Stomach smooth muscle (tissue), 2 donors: ENCODE data around the gene LCK.

Source experiments
- H3K27ac ChIP-seq: one replicate; pipeline ENCODE4 v1.7.0; 2013; ENCODE audit warnings: mild to moderate bottlenecking, low read length, inconsistent platforms
- H3K27me3 ChIP-seq, 2 donors: one replicate each; pipeline ENCODE4 v1.7.0; 2013; ENCODE audit warnings: low read length in 2 of 2; ENCODE audit not compliant: insufficient read depth in 2 of 2, control insufficient read depth in 1 of 2
- H3K36me3 ChIP-seq, 2 donors: one replicate each; pipeline ENCODE4 v1.7.0; 2013; ENCODE audit warnings: low read length in 2 of 2; ENCODE audit not compliant: control insufficient read depth in 2 of 2, insufficient read depth in 2 of 2
- H3K4me1 ChIP-seq: one replicate; pipeline ENCODE4 v1.7.0; 2013; ENCODE audit warnings: low read length; ENCODE audit not compliant: control insufficient read depth, insufficient read depth
- H3K4me3 ChIP-seq, 2 donors: one replicate each; pipeline ENCODE4 v1.7.0; 2013; ENCODE audit warnings: low read length in 2 of 2
- H3K9ac ChIP-seq, 2 donors: one replicate each; pipeline ENCODE4 v1.7.0; 2013; ENCODE audit warnings: low read length in 2 of 2, mild to moderate bottlenecking in 1 of 2
- H3K9me3 ChIP-seq, 2 donors: one replicate each; pipeline ENCODE4 v1.7.0; 2013; ENCODE audit warnings: low read length in 2 of 2; ENCODE audit not compliant: control insufficient read depth in 2 of 2
- donor health status: healthy.
- donor health status: Pancreatic carcinoma.

The LCK gene

DNA sequence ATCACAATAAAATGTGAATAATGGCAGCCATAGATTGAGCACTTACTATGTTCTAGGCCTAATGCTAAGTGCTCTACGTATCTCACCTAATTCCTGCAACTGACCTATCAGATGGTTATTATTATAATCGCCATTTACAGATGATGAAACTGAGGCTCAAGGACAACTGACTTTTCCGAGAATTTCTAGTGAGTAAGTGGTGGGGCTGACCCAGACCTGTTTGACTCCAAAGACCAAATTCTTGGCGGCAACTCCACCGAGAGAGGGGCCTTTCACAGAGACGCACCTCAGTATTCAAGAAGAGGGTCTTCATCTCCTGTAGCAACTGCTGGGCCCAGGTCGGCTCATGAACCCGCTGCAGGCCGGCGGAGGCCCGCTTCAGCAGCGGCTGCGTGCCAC lies 29.5 kb upstream of the LCK start:
- no peaks in the 10 kb centered on the region for H3K9me3 ChIP-seq
- H3K27ac ChIP-seq, result peak overlapping the region; percentile 94
- H3K4me3 ChIP-seq, result peak overlapping the region; percentile 85 to 97
- H3K9ac ChIP-seq, result peak overlapping the region; percentile 95 to 100
- H3K27me3 ChIP-seq, result no peaks in the 10 kb centered on the region
- peaks cover 21 to 29% of the 10 kb centered on the region in 2 donors for H3K36me3 ChIP-seq
- H3K4me1 ChIP-seq, result peaks cover 30% of the 10 kb centered on the region

DNA sequence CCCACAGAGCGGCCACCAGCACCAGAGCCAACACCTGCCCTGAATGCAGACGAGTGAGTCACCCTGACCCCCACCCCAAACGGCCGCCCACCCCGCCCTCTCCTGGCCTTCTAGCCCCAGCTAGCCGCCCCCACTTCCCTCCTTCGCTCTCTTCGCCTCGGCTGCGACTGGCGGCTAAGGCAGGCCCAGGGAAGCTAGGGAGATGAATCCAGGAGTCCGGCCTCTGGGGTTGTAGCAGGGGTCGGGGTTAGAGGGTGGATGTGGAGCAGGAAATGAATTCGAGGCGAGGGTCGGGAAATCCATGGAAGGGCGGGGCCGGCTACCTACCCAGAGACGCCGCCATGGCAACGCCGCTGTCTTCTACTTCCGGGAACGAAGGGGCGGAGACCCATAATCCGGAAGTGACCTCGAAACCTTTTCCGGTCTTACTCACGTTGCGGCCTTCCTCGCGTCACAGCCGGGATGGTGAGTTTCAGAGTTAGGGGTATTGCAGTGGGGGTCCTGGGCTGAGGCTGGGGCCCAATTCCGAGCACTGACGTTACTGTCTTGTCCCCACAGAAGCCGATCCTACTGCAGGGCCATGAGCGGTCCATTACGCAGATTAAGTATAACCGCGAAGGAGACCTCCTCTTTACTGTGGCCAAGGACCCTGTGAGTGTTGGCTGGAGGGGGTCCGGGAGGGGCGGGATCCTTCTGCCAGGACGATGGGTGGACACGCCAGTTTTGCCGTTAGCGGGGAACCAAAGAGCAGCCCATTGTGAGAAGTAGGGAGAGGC lies 28.9 kb upstream of the LCK start, which contains the start of the genes EIF3I and TMEM234:
Gene EIF3I, plus strand, starts transcription at position 428 of the 776 bp plus-strand sequence. Its CDS starts 35 bp downstream, at position 463.
Gene TMEM234, minus strand, starts transcription at position 374 of the 776 bp plus-strand sequence. Its CDS starts 31 bp downstream, at position 343.
- H3K36me3 ChIP-seq, result peaks cover 15 to 25% of the 10 kb centered on the region in 2 donors
- no peaks in the 10 kb centered on the region for H3K27me3 ChIP-seq
- peak within 1 kb of the TSS; percentile 95 to 100 for H3K9ac ChIP-seq

DNA sequence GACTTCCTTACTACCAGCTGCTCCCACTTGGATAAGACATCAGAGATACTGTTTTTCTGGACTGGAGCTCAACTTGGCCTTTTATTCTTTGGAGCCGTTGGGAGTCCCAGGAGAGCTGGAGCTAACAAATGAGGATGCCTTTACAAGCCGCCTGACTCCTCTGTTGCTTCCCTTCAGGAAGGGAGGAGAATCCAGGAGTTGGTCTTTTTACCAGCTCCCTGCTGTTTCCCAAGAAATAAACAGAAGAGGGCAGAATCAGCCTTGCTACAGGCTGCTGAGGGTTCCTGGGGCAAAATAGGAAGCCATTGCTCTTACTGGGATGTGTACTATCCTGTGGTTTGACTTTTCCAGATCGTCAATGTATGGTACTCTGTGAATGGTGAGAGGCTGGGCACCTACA lies 27.4 kb upstream of the LCK start:
- Histone ChIP-seq H3K4me1 (peaks cover 30% of the 10 kb centered on the region), H3K36me3 (peaks cover 26 to 32% of the 10 kb centered on the region in 2 donors), H3K4me3 (peak overlapping the region in 1 of 2 donors; percentile 97), H3K27me3 (no peaks in the 10 kb centered on the region), H3K9ac (peak overlapping the region; percentile 8 to 42), H3K27ac (no peak overlapping the region), H3K9me3 (no peaks in the 10 kb centered on the region)

More for the DNA sequence above, 28.9 kb upstream of the LCK start, which contains the start of the genes EIF3I and TMEM234:
- Histone ChIP-seq H3K9me3 (no peaks in the 10 kb centered on the region), H3K4me1 (peaks cover 30% of the 10 kb centered on the region), H3K27ac (peak within 1 kb of the TSS; percentile 94), H3K4me3 (peak within 1 kb of the TSS; percentile 85 to 97)

DNA sequence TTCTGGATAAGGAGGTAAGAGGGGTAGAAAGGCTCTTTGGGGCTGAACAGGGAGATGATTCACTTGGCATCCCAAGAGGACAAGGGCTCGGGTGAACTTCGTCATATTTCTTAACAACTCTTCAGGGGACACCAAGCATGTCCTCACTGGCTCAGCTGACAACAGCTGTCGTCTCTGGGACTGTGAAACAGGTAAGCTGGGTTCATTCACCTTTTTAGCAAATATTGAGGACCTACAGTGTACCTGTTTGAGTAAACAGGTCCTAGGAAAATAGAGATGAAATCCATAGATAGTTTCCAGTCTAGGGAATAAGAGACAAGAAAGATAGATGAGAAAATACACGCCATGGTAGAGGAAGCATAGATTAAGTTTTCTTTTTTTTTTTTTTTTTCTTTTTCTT lies 26.8 kb upstream of the LCK start:
- H3K27me3 ChIP-seq, result no peaks in the 10 kb centered on the region
- peaks cover 30% of the 10 kb centered on the region for H3K4me1 ChIP-seq
- H3K9me3 ChIP-seq, result no peaks in the 10 kb centered on the region
- H3K9ac ChIP-seq, result peak overlapping the region; percentile 8 to 29
- no peak overlapping the region for H3K27ac ChIP-seq
- H3K4me3 ChIP-seq, result no peak overlapping the region
- H3K36me3 ChIP-seq, result peaks cover 31 to 35% of the 10 kb centered on the region in 2 donors

DNA sequence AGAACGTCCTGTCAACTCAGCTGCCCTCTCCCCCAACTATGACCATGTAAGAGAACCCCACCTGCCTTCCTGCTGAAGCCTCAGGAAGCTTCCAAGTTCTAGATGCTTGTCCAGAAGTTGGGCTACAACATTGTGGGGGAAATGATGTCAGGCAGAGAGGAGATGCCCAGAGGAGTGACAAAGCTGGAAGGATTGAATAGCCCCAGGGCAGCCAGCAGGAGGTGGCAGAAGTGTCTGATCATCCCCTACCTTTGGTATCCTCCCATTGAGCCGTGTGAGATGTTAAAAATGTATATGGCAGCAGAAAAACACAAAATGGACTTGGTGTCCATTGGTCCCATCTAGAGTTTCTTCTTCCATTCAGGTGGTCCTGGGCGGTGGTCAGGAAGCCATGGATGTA lies 22.3 kb upstream of the LCK start:
- peaks cover 8% of the 10 kb centered on the region for H3K4me1 ChIP-seq
- H3K27me3 ChIP-seq, result no peaks in the 10 kb centered on the region
- H3K9me3 ChIP-seq, result no peaks in the 10 kb centered on the region
- peaks cover 42 to 45% of the 10 kb centered on the region in 2 donors for H3K36me3 ChIP-seq
- H3K27ac ChIP-seq, result no peak overlapping the region
- H3K9ac ChIP-seq, result no peak overlapping the region
- H3K4me3 ChIP-seq, result no peak overlapping the region

DNA sequence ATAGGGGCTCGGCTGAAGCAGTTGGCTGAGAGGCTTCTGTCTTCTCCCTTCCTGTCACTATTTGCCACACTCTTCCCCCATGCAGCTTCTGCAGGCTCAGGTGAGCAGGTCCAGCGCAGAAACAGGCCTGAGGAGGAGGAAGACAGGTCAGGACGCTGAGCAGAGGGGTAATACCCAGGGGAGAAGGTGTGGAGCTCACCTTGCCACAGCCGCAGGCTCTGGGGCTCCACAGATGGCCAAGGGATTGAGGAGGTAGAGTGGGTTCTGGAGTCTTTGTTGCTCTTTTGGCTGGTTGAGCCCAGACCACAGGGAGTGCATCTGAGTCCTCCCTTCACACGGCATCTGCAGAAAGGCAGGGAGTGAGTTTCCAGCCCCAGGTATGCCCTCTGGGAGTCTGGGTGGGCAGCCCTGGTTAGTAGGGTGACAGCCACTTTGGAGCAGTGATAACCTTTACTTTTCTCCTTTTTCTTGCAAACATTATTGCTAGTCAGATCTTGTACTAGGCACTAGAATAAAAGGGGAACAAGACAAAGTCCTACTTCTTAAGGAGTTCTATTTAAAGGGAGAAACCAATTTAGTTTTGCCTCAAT lies 19.1 kb upstream of the LCK start:
- H3K27ac ChIP-seq, result no peak overlapping the region
- no peaks in the 10 kb centered on the region for H3K27me3 ChIP-seq
- no peak overlapping the region for H3K9ac ChIP-seq
- H3K36me3 ChIP-seq, result peaks cover 34 to 37% of the 10 kb centered on the region in 2 donors
- peaks cover 2% of the 10 kb centered on the region for H3K4me1 ChIP-seq
- no peaks in the 10 kb centered on the region for H3K9me3 ChIP-seq
- no peak overlapping the region for H3K4me3 ChIP-seq

DNA sequence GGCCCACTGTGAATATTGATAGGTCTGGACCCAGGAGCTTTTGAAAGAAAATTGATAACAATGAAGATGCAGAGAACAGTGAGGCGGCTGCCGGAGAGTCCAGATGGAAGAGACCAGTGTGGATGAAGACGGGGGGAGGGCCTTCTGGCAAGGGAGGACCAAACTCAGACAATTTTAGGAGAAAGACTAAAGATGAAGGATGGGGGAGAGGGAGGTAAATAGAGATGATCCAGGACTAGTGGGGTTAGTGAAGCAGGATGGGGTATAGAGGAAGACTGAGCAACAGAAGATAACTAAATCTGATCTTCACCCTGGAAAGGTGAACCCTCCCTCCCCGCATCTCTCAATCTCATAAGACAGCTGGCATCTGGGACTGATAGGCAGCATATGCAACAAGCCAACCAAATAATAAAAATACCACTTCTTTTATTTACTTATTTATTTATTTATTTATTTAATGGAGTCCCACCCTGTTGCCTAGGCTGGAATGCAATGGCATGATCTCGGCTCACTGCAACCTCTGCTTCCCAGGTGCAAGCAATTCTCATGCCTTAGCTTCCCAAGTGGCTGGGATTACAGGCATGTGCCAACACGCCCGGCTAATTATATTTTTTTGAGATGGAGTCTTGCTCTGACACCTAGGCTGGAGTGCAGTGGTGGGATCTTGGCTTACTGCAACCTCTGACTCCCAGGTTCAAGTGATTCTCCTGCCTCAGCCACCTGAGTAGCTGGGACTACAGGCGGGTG lies 18.3 kb upstream of the LCK start:
- Histone ChIP-seq H3K36me3 (peaks cover 29 to 31% of the 10 kb centered on the region in 2 donors), H3K4me1 (peaks cover 2% of the 10 kb centered on the region), H3K4me3 (no peak overlapping the region), H3K27ac (no peak overlapping the region), H3K9me3 (no peaks in the 10 kb centered on the region), H3K9ac (no peak overlapping the region), H3K27me3 (no peaks in the 10 kb centered on the region)

DNA sequence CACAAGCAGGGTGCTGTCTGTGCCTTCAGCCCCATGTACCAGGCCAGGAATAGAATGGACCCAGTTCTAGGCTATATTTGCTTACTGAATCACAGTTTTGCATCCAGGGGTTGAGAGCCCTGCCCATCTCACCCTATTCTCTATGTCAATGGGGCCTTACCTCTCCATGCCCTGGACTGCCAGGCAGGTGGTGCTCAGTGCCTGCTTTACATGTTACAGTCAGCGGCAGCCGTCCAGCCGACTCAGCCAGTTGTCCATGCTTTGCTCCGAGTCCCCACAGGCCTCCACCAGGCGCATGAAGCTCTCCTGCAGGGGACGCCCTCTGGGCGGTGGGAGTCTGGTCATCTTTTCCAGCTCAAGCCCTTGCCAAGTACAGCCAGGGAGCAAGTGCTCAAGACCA lies 16.3 kb upstream of the LCK start:
- no peaks in the 10 kb centered on the region for H3K27me3 ChIP-seq
- no peak overlapping the region for H3K27ac ChIP-seq
- H3K9me3 ChIP-seq, result no peaks in the 10 kb centered on the region
- H3K9ac ChIP-seq, result no peak overlapping the region
- H3K36me3 ChIP-seq, result peaks cover 16 to 18% of the 10 kb centered on the region in 2 donors
- no peak overlapping the region for H3K4me3 ChIP-seq
- peaks cover 7% of the 10 kb centered on the region for H3K4me1 ChIP-seq

DNA sequence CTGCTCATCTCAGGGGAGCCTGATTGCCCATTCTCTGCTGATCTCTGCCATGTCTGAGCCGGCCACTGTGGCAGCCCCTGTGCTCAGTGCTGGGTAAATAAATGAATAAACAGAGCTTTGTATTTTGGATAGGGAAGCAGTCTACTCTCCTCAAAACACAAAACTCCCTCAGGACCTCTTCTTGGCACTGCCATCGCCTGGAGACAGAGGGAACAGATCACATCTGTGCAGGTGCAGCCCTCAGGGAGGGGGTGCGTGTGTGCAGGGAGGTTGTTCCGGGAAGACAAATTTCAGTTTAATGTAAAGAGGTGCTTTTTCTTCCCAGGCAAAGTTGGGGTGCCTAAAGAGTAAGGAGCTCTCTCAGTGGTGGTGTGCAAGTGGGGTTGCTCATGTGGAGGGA lies 11.7 kb upstream of the LCK start:
- Histone ChIP-seq H3K36me3 (peaks cover 0 to 6% of the 10 kb centered on the region in 2 donors), H3K27ac (peak overlapping the region; percentile 62), H3K9ac (no peak overlapping the region), H3K27me3 (no peaks in the 10 kb centered on the region), H3K9me3 (no peaks in the 10 kb centered on the region), H3K4me3 (peak overlapping the region in 1 of 2 donors; percentile 87), H3K4me1 (peaks cover 23% of the 10 kb centered on the region)

DNA sequence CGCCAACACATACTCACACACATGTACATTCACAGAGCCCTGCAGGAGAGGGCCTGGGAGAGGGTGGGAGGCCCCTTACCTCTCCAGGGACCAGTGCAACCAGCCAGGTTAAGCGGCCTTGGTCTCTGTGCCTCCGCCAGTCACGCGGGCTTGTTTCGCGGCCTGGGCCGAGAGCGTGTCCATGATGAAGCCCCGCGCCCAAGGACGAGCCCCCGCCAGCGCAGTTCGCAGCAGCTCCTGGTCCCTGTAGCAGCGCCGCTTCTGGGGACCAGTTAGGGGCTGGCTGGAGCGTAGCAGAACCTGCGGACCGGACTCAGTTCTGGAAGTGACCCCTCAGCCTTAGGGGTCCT lies 11.3 kb upstream of the LCK start:
- peak overlapping the region; percentile 62 for H3K27ac ChIP-seq
- H3K36me3 ChIP-seq, result peaks cover 0 to 2% of the 10 kb centered on the region in 2 donors
- H3K9me3 ChIP-seq, result no peaks in the 10 kb centered on the region
- no peaks in the 10 kb centered on the region for H3K27me3 ChIP-seq
- peak overlapping the region; percentile 87 to 91 for H3K4me3 ChIP-seq
- peak overlapping the region; percentile 77 to 79 for H3K9ac ChIP-seq
- peaks cover 23% of the 10 kb centered on the region for H3K4me1 ChIP-seq
